Activated CD4-positive, alpha-beta memory T cell treated with anti-CD3 and anti-CD28 coated beads for 36 hours (primary cell): ENCODE results near the gene TNFAIP3. TPM values are rescaled to one million over a fixed set of nuclear protein-coding genes. Genes with fewer than 3 reads are reported as not detected.
"Not testable (repeated sequence)": the region's sequence is repeated elsewhere in the genome, so short reads cannot be mapped to it uniquely, and the experiment has no call there.

Experiments used
- CTCF ChIA-PET: fragments of 350-600 bp; sonication (Branson Sonifier 250); formaldehyde crosslinking; loops from one replicate; lab custom pipeline; 2021; ENCODE audit warnings: antibody characterized with exemption, inconsistent platforms; lab: Charles Lee
- POLR2A ChIA-PET: fragments of 350-600 bp; sonication (Branson Sonifier 250); formaldehyde crosslinking; loops from one replicate; lab custom pipeline; 2021; ENCODE audit warnings: antibody characterized with exemption; lab: Charles Lee
- DNase-seq: peaks from one replicate; pipeline ENCODE4 v3.0.0-alpha.2; 2020
- H3K27ac Mint-ChIP-seq: one replicate; pipeline ENCODE4 v1.8.0; 2021; ENCODE audit warnings: mixed read lengths
- H3K27me3 Mint-ChIP-seq: one replicate; pipeline ENCODE4 v1.8.0; 2021; ENCODE audit warnings: mixed read lengths
- H3K36me3 Mint-ChIP-seq: one replicate; pipeline ENCODE4 v1.8.0; 2021; ENCODE audit warnings: mixed read lengths
- H3K4me1 Mint-ChIP-seq: one replicate; pipeline ENCODE4 v1.8.0; 2021; ENCODE audit warnings: low read depth, mixed read lengths
- H3K4me3 Mint-ChIP-seq: one replicate; pipeline ENCODE4 v1.8.0; 2021; ENCODE audit warnings: mild to moderate bottlenecking, mixed read lengths
- H3K9me3 Mint-ChIP-seq: one replicate; pipeline ENCODE4 v1.8.0; 2021; ENCODE audit warnings: mixed read lengths
- intact Hi-C: fragments of 100-400 bp; cut with micrococcal nuclease; formaldehyde crosslinking; loops from one replicate; pipeline ENCODE4 v1.15.1; 2023
- total RNA-seq, 2 experiments: library from RNA; stranded (reverse); gene quantifications; one replicate each; pipeline ENCODE4 v1.2.3, GENCODE V29; 2021

TNFAIP3 gene
- total RNA-seq, 2 experiments from 2014 or later = 259 to 267 TPM

- no peaks in the 10 kb centered on the region for H3K27me3 Mint-ChIP-seq
- no peak overlapping the region for H3K4me3 Mint-ChIP-seq
- ChIA-PET CTCF (interaction anchor here (1.2 kb wide), 1 partner anchor 54 kb away, joined by 3 read pairs; no protein-coding TSS in a partner anchor), POLR2A (no interaction called here)
- H3K36me3 Mint-ChIP-seq = peaks cover 10% of the 10 kb centered on the region
- intact Hi-C loops = no loop called here
- H3K27ac Mint-ChIP-seq = no peak overlapping the region
- peaks cover 18% of the 10 kb centered on the region for H3K9me3 Mint-ChIP-seq
- no peak for DNase-seq
- peaks cover 7% of the 10 kb centered on the region for H3K4me1 Mint-ChIP-seq
Measured at GRCh38 chr6:137890983-137891537, 24.0 kb downstream of the TNFAIP3 start.

GRCh38 chr6:137892271-137892708 is 25.2 kb downstream of the TNFAIP3 start:
- peaks cover 12% of the 10 kb centered on the region for H3K4me1 Mint-ChIP-seq
- H3K27me3 Mint-ChIP-seq = no peaks in the 10 kb centered on the region
- no peak overlapping the region for H3K27ac Mint-ChIP-seq
- no peak overlapping the region for H3K4me3 Mint-ChIP-seq
- no peak for DNase-seq
- intact Hi-C loops = no loop called here
- peaks cover 9% of the 10 kb centered on the region for H3K9me3 Mint-ChIP-seq
- ChIA-PET CTCF (no interaction called here), POLR2A (no interaction called here)
- H3K36me3 Mint-ChIP-seq = peaks cover 4% of the 10 kb centered on the region

GRCh38 chr6:137893181-137893580 is 26.1 kb downstream of the TNFAIP3 start:
- Mint-ChIP-seq H3K27ac (no peak overlapping the region), H3K9me3 (peaks cover 6% of the 10 kb centered on the region), H3K4me1 (peaks cover 14% of the 10 kb centered on the region), H3K27me3 (no peaks in the 10 kb centered on the region), H3K36me3 (peaks cover 4% of the 10 kb centered on the region), H3K4me3 (no peak overlapping the region)
- ChIA-PET POLR2A (no interaction called here), CTCF (interaction anchor here (1.0 kb wide), 1 partner anchor 27 kb away, joined by 3 read pairs; no protein-coding TSS in a partner anchor)
- intact Hi-C loops = no loop called here
- no peak for DNase-seq

- DNase-seq = no peak
- peaks cover 1% of the 10 kb centered on the region for H3K36me3 Mint-ChIP-seq
- no peak overlapping the region for H3K4me3 Mint-ChIP-seq
- H3K4me1 Mint-ChIP-seq = peaks cover 15% of the 10 kb centered on the region
- H3K27ac Mint-ChIP-seq = no peak overlapping the region
- peaks cover under 1% of the 10 kb centered on the region for H3K9me3 Mint-ChIP-seq
- H3K27me3 Mint-ChIP-seq = no peaks in the 10 kb centered on the region
- intact Hi-C loops = no loop called here
- ChIA-PET CTCF (no interaction called here), POLR2A (no interaction called here)
Measured at GRCh38 chr6:137893726-137894125, 26.7 kb downstream of the TNFAIP3 start.

- POLR2A ChIA-PET, H3K27ac Mint-ChIP-seq, DNase-seq, intact Hi-C loops, H3K9me3 Mint-ChIP-seq, H3K27me3 Mint-ChIP-seq, H3K36me3 Mint-ChIP-seq, H3K4me3 Mint-ChIP-seq: not testable (repeated sequence)
- CTCF ChIA-PET = interaction anchor here (0.7 to 1.0 kb wide), 3 partner anchors 13 to 81 kb away, joined by 3 to 4 read pairs (median 4); no protein-coding TSS in a partner anchor
- H3K4me1 Mint-ChIP-seq = peaks cover 15% of the 10 kb centered on the region
Measured at GRCh38 chr6:137894378-137894777, 27.3 kb downstream of the TNFAIP3 start.

GRCh38 chr6:137894779-137895385 is 27.8 kb downstream of the TNFAIP3 start:
- Mint-ChIP-seq H3K4me1 (peaks cover 15% of the 10 kb centered on the region), H3K9me3 (no peaks in the 10 kb centered on the region), H3K27ac (no peak overlapping the region), H3K4me3 (no peak overlapping the region), H3K36me3 (peaks cover 1% of the 10 kb centered on the region), H3K27me3 (no peaks in the 10 kb centered on the region)
- POLR2A ChIA-PET = no interaction called here
- no peak for DNase-seq
- intact Hi-C loops = no loop called here
- CTCF ChIA-PET = interaction anchor here (0.7 to 1.0 kb wide), 3 partner anchors 13 to 80 kb away, joined by 3 to 4 read pairs (median 4); no protein-coding TSS in a partner anchor

- POLR2A ChIA-PET = no interaction called here
- no peaks in the 10 kb centered on the region for H3K36me3 Mint-ChIP-seq
- peaks cover 15% of the 10 kb centered on the region for H3K4me1 Mint-ChIP-seq
- no peaks in the 10 kb centered on the region for H3K9me3 Mint-ChIP-seq
- DNase-seq = no peak
- H3K27me3 Mint-ChIP-seq = no peaks in the 10 kb centered on the region
- intact Hi-C loops = no loop called here
- no peak overlapping the region for H3K4me3 Mint-ChIP-seq
- no peak overlapping the region for H3K27ac Mint-ChIP-seq
- CTCF ChIA-PET = interaction anchor here (0.8 kb wide), 1 partner anchor 48 kb away, joined by 3 read pairs; no protein-coding TSS in a partner anchor
Measured at GRCh38 chr6:137896647-137897046, 29.6 kb downstream of the TNFAIP3 start.

- no peaks in the 10 kb centered on the region for H3K9me3 Mint-ChIP-seq
- ChIA-PET CTCF (interaction anchor here (1.3 kb wide), 1 partner anchor 33 kb away, joined by 3 read pairs; no protein-coding TSS in a partner anchor), POLR2A (interaction anchor here (1.6 kb wide), 1 partner anchor 18 kb away, joined by 3 read pairs; no protein-coding TSS in a partner anchor)
- peaks cover 39% of the 10 kb centered on the region for H3K4me1 Mint-ChIP-seq
- no peaks in the 10 kb centered on the region for H3K36me3 Mint-ChIP-seq
- no peaks in the 10 kb centered on the region for H3K27me3 Mint-ChIP-seq
- intact Hi-C loops = no loop called here
- no peak for DNase-seq
- no peak overlapping the region for H3K27ac Mint-ChIP-seq
- H3K4me3 Mint-ChIP-seq = no peak overlapping the region
Measured at GRCh38 chr6:137900815-137901214, 33.8 kb downstream of the TNFAIP3 start.

- intact Hi-C loops = no loop called here
- no peaks in the 10 kb centered on the region for H3K9me3 Mint-ChIP-seq
- H3K36me3 Mint-ChIP-seq = no peaks in the 10 kb centered on the region
- ChIA-PET CTCF (interaction anchor here (0.9 to 1.9 kb wide), 4 partner anchors 33 to 103 kb away, joined by 3 to 9 read pairs (median 3); no protein-coding TSS in a partner anchor), POLR2A (interaction anchor here (0.6 to 1.6 kb wide), 4 partner anchors 18 to 74 kb away, joined by 3 to 5 read pairs (median 4); no protein-coding TSS in a partner anchor)
- H3K4me1 Mint-ChIP-seq = peaks cover 44% of the 10 kb centered on the region
- no peak overlapping the region for H3K27ac Mint-ChIP-seq
- no peak for DNase-seq
- no peaks in the 10 kb centered on the region for H3K27me3 Mint-ChIP-seq
- H3K4me3 Mint-ChIP-seq = no peak overlapping the region
Measured at GRCh38 chr6:137901454-137901853, 34.4 kb downstream of the TNFAIP3 start.

- no peak for DNase-seq
- ChIA-PET POLR2A (interaction anchor here (0.7 kb wide), 1 partner anchor 540 kb away, joined by 3 read pairs; no protein-coding TSS in a partner anchor), CTCF (interaction anchor here (1.1 to 1.9 kb wide), 2 partner anchors 42 to 198 kb away, joined by 3 to 9 read pairs; no protein-coding TSS in a partner anchor)
- intact Hi-C loops = no loop called here
- H3K4me3 Mint-ChIP-seq = no peak overlapping the region
- H3K27ac Mint-ChIP-seq = peak overlapping the region; percentile 65
- H3K27me3 Mint-ChIP-seq = no peaks in the 10 kb centered on the region
- H3K4me1 Mint-ChIP-seq = peaks cover 48% of the 10 kb centered on the region
- H3K36me3 Mint-ChIP-seq = no peaks in the 10 kb centered on the region
- H3K9me3 Mint-ChIP-seq = no peaks in the 10 kb centered on the region
Measured at GRCh38 chr6:137902699-137903098, 35.6 kb downstream of the TNFAIP3 start.

- Mint-ChIP-seq H3K9me3 (no peaks in the 10 kb centered on the region), H3K27me3 (no peaks in the 10 kb centered on the region), H3K4me3 (no peak overlapping the region), H3K4me1 (peaks cover 48% of the 10 kb centered on the region), H3K27ac (peak overlapping the region; percentile 100), H3K36me3 (no peaks in the 10 kb centered on the region)
- ChIA-PET POLR2A (interaction anchor here (0.6 kb wide), 1 partner anchor 21 kb away, joined by 5 read pairs; no protein-coding TSS in a partner anchor), CTCF (interaction anchor here (1.1 kb wide), 1 partner anchor 199 kb away, joined by 3 read pairs; no protein-coding TSS in a partner anchor)
- intact Hi-C loops = no loop called here
- no peak for DNase-seq
Measured at GRCh38 chr6:137903274-137903932, 36.3 kb downstream of the TNFAIP3 start.
